WERI-Rb-1 (cell line): ENCODE data around the gene BCL2.

ENCODE experiments used
- DNase-seq: peaks from one replicate; pipeline ENCODE4 v3.0.0-alpha.2; 2020
- H3K27ac ChIP-seq: fragments of 250-450 bp; sonication (Bioruptor Pico); 2 replicates; pipeline ENCODE4 v1.5.1; 2020; ENCODE audit warnings: mild to moderate bottlenecking, moderate library complexity
- H3K27me3 ChIP-seq: fragments of 250-450 bp; sonication (Bioruptor Pico); 2 replicates; pipeline ENCODE4 v1.5.1; 2021; ENCODE audit warnings: mild to moderate bottlenecking, low read depth, moderate library complexity; ENCODE audit not compliant: insufficient read depth, severe bottlenecking
- H3K36me3 ChIP-seq: fragments of 250-450 bp; sonication (Bioruptor Pico); 2 replicates; pipeline ENCODE4 v1.5.1; 2020; ENCODE audit warnings: mild to moderate bottlenecking, moderate library complexity
- H3K4me3 ChIP-seq: 2 replicates; pipeline ENCODE4 v1.5.1; 2011; ENCODE audit warnings: low read depth, mild to moderate bottlenecking, control low read depth, low read length
- H3K9me3 ChIP-seq: fragments of 250-450 bp; sonication (Bioruptor Pico); 2 replicates; pipeline ENCODE4 v1.5.1; 2021; ENCODE audit warnings: mild to moderate bottlenecking, moderate library complexity; ENCODE audit not compliant: severe bottlenecking
- CTCF ChIP-seq: IDR thresholded peaks from 2 replicates; pipeline ENCODE4 v1.5.1; 2011; ENCODE audit warnings: low read depth, mild to moderate bottlenecking, control low read depth, inconsistent platforms, low read length

Gene BCL2

GRCh38 chr18:63247506-63247905 is 72.1 kb downstream of the BCL2 start:
- Histone ChIP-seq H3K27me3 (no peaks in the 10 kb centered on the region), H3K9me3 (no peaks in the 10 kb centered on the region), H3K36me3 (no peaks in the 10 kb centered on the region), H3K4me3 (no peak overlapping the region), H3K27ac (no peak overlapping the region)
- no peak for TF ChIP-seq CTCF
- no peak for DNase-seq

- H3K27me3 ChIP-seq = no peaks in the 10 kb centered on the region
- H3K36me3 ChIP-seq = no peaks in the 10 kb centered on the region
- no peak for TF ChIP-seq CTCF
- H3K4me3 ChIP-seq = no peak overlapping the region
- H3K27ac ChIP-seq = no peak overlapping the region
- H3K9me3 ChIP-seq = no peaks in the 10 kb centered on the region
- no peak for DNase-seq
These were observed 74.0 kb downstream of the BCL2 start for GRCh38 chr18:63245600-63245999.

- DNase-seq = no peak
- H3K36me3 ChIP-seq = no peaks in the 10 kb centered on the region
- TF ChIP-seq CTCF = no peak
These were observed 75.0 kb downstream of the BCL2 start for GRCh38 chr18:63244607-63245006.

GRCh38 chr18:63241760-63242159 is 77.8 kb downstream of the BCL2 start:
- no peak for DNase-seq
- Histone ChIP-seq H3K4me3 (no peak overlapping the region), H3K27me3 (no peaks in the 10 kb centered on the region), H3K27ac (no peak overlapping the region), H3K9me3 (no peaks in the 10 kb centered on the region), H3K36me3 (no peaks in the 10 kb centered on the region)
- TF ChIP-seq CTCF = no peak

More at GRCh38 chr18:63244607-63245006, 75.0 kb downstream of the BCL2 start:
- no peak overlapping the region for H3K27ac ChIP-seq
- H3K9me3 ChIP-seq = no peaks in the 10 kb centered on the region
- no peaks in the 10 kb centered on the region for H3K27me3 ChIP-seq
- H3K4me3 ChIP-seq = no peak overlapping the region

GRCh38 chr18:63241317-63241712 is 78.3 kb downstream of the BCL2 start:
- DNase-seq = no peak
- no peak for TF ChIP-seq CTCF
- Histone ChIP-seq H3K27me3 (no peaks in the 10 kb centered on the region), H3K4me3 (no peak overlapping the region), H3K36me3 (no peaks in the 10 kb centered on the region), H3K9me3 (no peaks in the 10 kb centered on the region), H3K27ac (no peak overlapping the region)

- Histone ChIP-seq H3K4me3 (no peak overlapping the region), H3K9me3 (no peaks in the 10 kb centered on the region), H3K36me3 (no peaks in the 10 kb centered on the region), H3K27ac (no peak overlapping the region), H3K27me3 (no peaks in the 10 kb centered on the region)
- DNase-seq = no peak
- no peak for TF ChIP-seq CTCF
These were observed 78.8 kb downstream of the BCL2 start for GRCh38 chr18:63240531-63241316.
